A673 (cell line): Measurements from ENCODE around the gene GRID1. TPM values are rescaled to one million over a fixed set of nuclear protein-coding genes. Genes with fewer than 3 reads are reported as not detected.

Experiments
- BruUV-seq: library from RNA; stranded (reverse); fragments of 400-500 nt; replicated peaks from 2 replicates; lab custom pipeline; 2021; lab: Mats Ljungman, UMichigan
- CTCF ChIA-PET: fragments of 300-600 bp; sonication (Branson Sonifier 250); formaldehyde crosslinking; loops from one replicate; lab custom pipeline; 2022; ENCODE audit warnings: antibody characterized with exemption; lab: Charles Lee
- POLR2A ChIA-PET: fragments of 300-600 bp; sonication (Branson Sonifier 250); formaldehyde crosslinking; loops from one replicate; lab custom pipeline; 2022; ENCODE audit warnings: antibody characterized with exemption; ENCODE audit not compliant: low non-redundant PET; lab: Charles Lee
- DNase-seq: peaks from one replicate; pipeline ENCODE4 v3.0.0-alpha.2; 2015; ENCODE audit warnings: low spot score
- H3K27ac ChIP-seq: fragments of 200-600 bp; sonication (generic); 2 replicates; pipeline ENCODE4 v1.5.1; 2016; ENCODE audit warnings: mixed run types, low read depth, mild to moderate bottlenecking, mixed read lengths, antibody characterized with exemption, low read length; ENCODE audit not compliant: poor library complexity, severe bottlenecking
- H3K27me3 ChIP-seq: fragments of 200-600 bp; sonication (generic); replicated peaks from 2 replicates; pipeline ENCODE4 v1.6.1; 2017; ENCODE audit warnings: mixed run types, low read depth, mild to moderate bottlenecking, mixed read lengths, antibody characterized with exemption, low read length; ENCODE audit not compliant: insufficient read depth, poor library complexity
- H3K36me3 ChIP-seq: fragments of 200-600 bp; sonication (generic); 2 replicates; pipeline ENCODE4 v1.6.1; 2016; ENCODE audit warnings: mixed run types, mild to moderate bottlenecking, mixed read lengths, antibody characterized with exemption, low read length; ENCODE audit not compliant: insufficient read depth, poor library complexity, severe bottlenecking
- H3K4me1 ChIP-seq: fragments of 200-600 bp; sonication (generic); 2 replicates; pipeline ENCODE4 v1.6.1; 2017; ENCODE audit warnings: mixed run types, mild to moderate bottlenecking, mixed read lengths, antibody characterized with exemption, low read length; ENCODE audit not compliant: insufficient read depth, poor library complexity, severe bottlenecking
- H3K4me3 ChIP-seq: fragments of 200-600 bp; sonication (generic); 2 replicates; pipeline ENCODE4 v1.5.1; 2016; ENCODE audit warnings: low read depth, mixed run types, mild to moderate bottlenecking, mixed read lengths, low read length; ENCODE audit not compliant: poor library complexity, severe bottlenecking
- H3K9me3 ChIP-seq: fragments of 200-600 bp; sonication (generic); 2 replicates; pipeline ENCODE4 v1.6.1; 2016; ENCODE audit warnings: mixed run types, low read depth, mild to moderate bottlenecking, mixed read lengths, antibody characterized with exemption, low read length; ENCODE audit not compliant: poor library complexity, severe bottlenecking
- CTCF ChIP-seq: fragments of 300-800, 200-600 bp; sonication (generic); conservative IDR thresholded peaks from 2 replicates; pipeline ENCODE4 v1.5.1; 2017; ENCODE audit warnings: low read depth, mild to moderate bottlenecking, antibody characterized with exemption, low read length, moderate library complexity, mixed read lengths
- EZH2 ChIP-seq: fragments of 200-600 bp; sonication (generic); IDR thresholded peaks from 2 replicates; pipeline ENCODE4 v1.6.1; 2017; ENCODE audit warnings: borderline replicate concordance, low read depth, mild to moderate bottlenecking, mixed read lengths, antibody characterized with exemption, low read length; ENCODE audit not compliant: poor library complexity, severe bottlenecking
- intact Hi-C: fragments of 100-400 bp; cut with micrococcal nuclease; formaldehyde crosslinking; loops from one replicate; pipeline ENCODE4 v1.10.0; 2022; ENCODE audit not compliant: unreplicated experiment
- total RNA-seq: library from RNA; stranded (reverse); gene quantifications from 2 replicates; pipeline ENCODE4 v1.2.3, GENCODE V29; 2021

The GRID1 gene
- total RNA-seq, 1 experiment from 2014 or later = not detected

- CTCF ChIA-PET = no interaction called here
These were observed 236.6 kb downstream of the GRID1 start for GRCh38 chr10:86130041-86130440.

GRCh38 chr10:86128360-86128759 is 238.2 kb downstream of the GRID1 start:
- no peak for TF ChIP-seq CTCF
- no peak for TF ChIP-seq EZH2
- DNase-seq = no peak
- Histone ChIP-seq H3K27ac (no peak overlapping the region), H3K27me3 (peaks cover 2% of the 10 kb centered on the region), H3K4me1 (no peaks in the 10 kb centered on the region), H3K9me3 (no peaks in the 10 kb centered on the region), H3K4me3 (no peak overlapping the region), H3K36me3 (no peaks in the 10 kb centered on the region)
- POLR2A ChIA-PET = no interaction called here
- intact Hi-C loops = no loop called here
- CTCF ChIA-PET = no interaction called here
- BruUV-seq = no TSS peak

More at GRCh38 chr10:86130041-86130440, 236.6 kb downstream of the GRID1 start:
- Histone ChIP-seq H3K27me3 (peaks cover 2% of the 10 kb centered on the region), H3K36me3 (no peaks in the 10 kb centered on the region), H3K4me3 (no peak overlapping the region), H3K9me3 (no peaks in the 10 kb centered on the region), H3K4me1 (no peaks in the 10 kb centered on the region), H3K27ac (no peak overlapping the region)
- intact Hi-C loops = no loop called here
- BruUV-seq = no TSS peak
- no peak for DNase-seq
- POLR2A ChIA-PET = no interaction called here
- TF ChIP-seq CTCF (no peak), EZH2 (no peak)

GRCh38 chr10:86127274-86127819 is 239.2 kb downstream of the GRID1 start:
- TF ChIP-seq EZH2 (no peak), CTCF (no peak)
- BruUV-seq = no TSS peak
- ChIA-PET POLR2A (no interaction called here), CTCF (no interaction called here)
- Histone ChIP-seq H3K36me3 (no peaks in the 10 kb centered on the region), H3K27ac (no peak overlapping the region), H3K4me1 (no peaks in the 10 kb centered on the region), H3K27me3 (peaks cover 2% of the 10 kb centered on the region), H3K4me3 (no peak overlapping the region), H3K9me3 (no peaks in the 10 kb centered on the region)
- intact Hi-C loops = no loop called here
- DNase-seq = no peak
